HUDEP-2 (cell line): Measurements from ENCODE around the gene SRSF9.
A peak's percentile ranks its signal among the peaks of the same experiment; 100 is the strongest.
"Not testable (repeated sequence)": the region's sequence is repeated elsewhere in the genome, so short reads cannot be mapped to it uniquely, and the experiment has no call there.

ENCODE experiments used
- DNase-seq, 76 experiments: peaks; one replicate each; lab custom pipeline; 2025; ENCODE audit not compliant: unreplicated experiment in 76 of 76; lab: John Stamatoyannopoulos, UW

SRSF9 gene

GRCh38 chr12:120469450-120470149 lies at the start of gene SRSF9:
TSS of gene SRSF9 (minus strand) at chr12:120469748. CDS start at chr12:120469609, 139 bp downstream.
- peak in 75 of 76 experiments; percentile 64 to 96 (median 89) for DNase-seq

GRCh38 chr12:120519324-120519723 lies 49.8 kb upstream of the SRSF9 start:
- not testable (repeated sequence) for DNase-seq

- no peak for DNase-seq
These were observed 45.9 kb upstream of the SRSF9 start for GRCh38 chr12:120515496-120515895.

GRCh38 chr12:120514002-120514401 lies 44.5 kb upstream of the SRSF9 start:
- no peak for DNase-seq

- DNase-seq, result no peak
These were observed 39.0 kb upstream of the SRSF9 start for GRCh38 chr12:120508537-120508936.

GRCh38 chr12:120504587-120504986 lies 35.0 kb upstream of the SRSF9 start:
- no peak for DNase-seq

GRCh38 chr12:120500581-120500980 lies 31.0 kb upstream of the SRSF9 start:
- no peak for DNase-seq

- peak in 1 of 76 experiments; percentile 7 for DNase-seq
These were observed 29.4 kb upstream of the SRSF9 start for GRCh38 chr12:120498870-120499515.

- DNase-seq, result no peak
These were observed 28.1 kb upstream of the SRSF9 start for GRCh38 chr12:120497524-120498150.

- peak in 37 of 76 experiments; percentile 8 to 55 (median 31) for DNase-seq
These were observed 27.1 kb upstream of the SRSF9 start for GRCh38 chr12:120496413-120497340.

GRCh38 chr12:120495731-120496412 lies 26.3 kb upstream of the SRSF9 start, which contains the start of gene DYNLL1:
TSS of gene DYNLL1 (plus strand) at chr12:120496113. CDS start at chr12:120496422, 309 bp downstream.
- peak; percentile 22 to 97 (median 93) for DNase-seq

- peak in 1 of 76 experiments; percentile 41 for DNase-seq
These were observed 25.7 kb upstream of the SRSF9 start for GRCh38 chr12:120495186-120495730.

GRCh38 chr12:120490833-120491512 lies 21.4 kb upstream of the SRSF9 start:
- no peak for DNase-seq

- DNase-seq, result no peak
These were observed 20.8 kb upstream of the SRSF9 start for GRCh38 chr12:120490325-120490724.

GRCh38 chr12:120489018-120489417 lies 19.5 kb upstream of the SRSF9 start:
- no peak for DNase-seq

GRCh38 chr12:120488057-120488640 lies 18.6 kb upstream of the SRSF9 start:
- DNase-seq, result peak in 2 of 76 experiments; percentile 8 to 23

- peak in 70 of 76 experiments; percentile 26 to 78 (median 56) for DNase-seq
These were observed 18.0 kb upstream of the SRSF9 start for GRCh38 chr12:120487552-120487951.
